Measurements from ENCODE around the gene FARSB.

FARSB gene

GRCh38 chr2:222604749-222605515 is 51.0 kb downstream of the FARSB start:
- ChIA-PET CTCF (interaction anchor here (0.6 to 0.7 kb wide), 2 partner anchors 32 to 162 kb away, joined by 5 read pairs; no protein-coding TSS in a partner anchor), POLR2A (no interaction called here)
- no peak for DNase-seq (ENCODE audit: extremely low spot score)
- TF ChIP-seq ARNT (IDR thresholded peaks at IDR 0.05) (no peak), FOXM1 (IDR thresholded peaks at IDR 0.05; ENCODE audit: borderline replicate concordance) (no peak), ZNF384 (IDR thresholded peaks at IDR 0.05) (no peak), NFRKB (IDR thresholded peaks at IDR 0.05) (no peak), L3MBTL2 (conservative IDR thresholded peaks at IDR 0.05) (no peak), FOXK2 (IDR thresholded peaks at IDR 0.05) (no peak), LEF1 (IDR thresholded peaks at IDR 0.05; ENCODE audit: borderline replicate concordance) (no peak), HDGF (IDR thresholded peaks at IDR 0.05; ENCODE audit: borderline replicate concordance) (no peak), FOXA1 (IDR thresholded peaks at IDR 0.05) (no peak), SP1 (IDR thresholded peaks at IDR 0.05) (no peak), PKNOX1 (IDR thresholded peaks at IDR 0.05) (no peak), BHLHE40 (IDR thresholded peaks at IDR 0.05; ENCODE audit: borderline replicate concordance) (no peak), CTBP1 (IDR thresholded peaks at IDR 0.05; ENCODE audit: borderline replicate concordance) (no peak), TARDBP (IDR thresholded peaks at IDR 0.05) (no peak), SUZ12 (IDR thresholded peaks at IDR 0.05) (no peak), ELF4 (IDR thresholded peaks at IDR 0.05) (no peak)

GRCh38 chr2:222603501-222603900 is 52.4 kb downstream of the FARSB start:
- ChIA-PET POLR2A (no interaction called here), CTCF (no interaction called here)
- no peak for TF ChIP-seq NFRKB (IDR thresholded peaks at IDR 0.05)
- no peak for TF ChIP-seq BHLHE40 (IDR thresholded peaks at IDR 0.05; ENCODE audit: borderline replicate concordance)
- TF ChIP-seq FOXA1 (IDR thresholded peaks at IDR 0.05): no peak
- no peak for TF ChIP-seq HDGF (IDR thresholded peaks at IDR 0.05; ENCODE audit: borderline replicate concordance)
- TF ChIP-seq ZNF384 (IDR thresholded peaks at IDR 0.05): no peak
- no peak for DNase-seq (ENCODE audit: extremely low spot score)

GRCh38 chr2:222598611-222599010 is 57.3 kb downstream of the FARSB start:
- no peak for DNase-seq (ENCODE audit: extremely low spot score)
- TF ChIP-seq CTBP1 (IDR thresholded peaks at IDR 0.05; ENCODE audit: borderline replicate concordance): no peak
- no peak for TF ChIP-seq SP1 (IDR thresholded peaks at IDR 0.05)
- TF ChIP-seq HDGF (IDR thresholded peaks at IDR 0.05; ENCODE audit: borderline replicate concordance): no peak
- TF ChIP-seq FOXK2 (IDR thresholded peaks at IDR 0.05): no peak
- TF ChIP-seq BHLHE40 (IDR thresholded peaks at IDR 0.05; ENCODE audit: borderline replicate concordance): no peak
- no peak for TF ChIP-seq NFRKB (IDR thresholded peaks at IDR 0.05)
- no peak for TF ChIP-seq FOXM1 (IDR thresholded peaks at IDR 0.05; ENCODE audit: borderline replicate concordance)
- no peak for TF ChIP-seq TARDBP (IDR thresholded peaks at IDR 0.05)
- no peak for TF ChIP-seq ARNT (IDR thresholded peaks at IDR 0.05)
- no peak for TF ChIP-seq ELF4 (IDR thresholded peaks at IDR 0.05)
- TF ChIP-seq L3MBTL2 (conservative IDR thresholded peaks at IDR 0.05): no peak
- no peak for TF ChIP-seq FOXA1 (IDR thresholded peaks at IDR 0.05)
- TF ChIP-seq SUZ12 (IDR thresholded peaks at IDR 0.05): no peak
- TF ChIP-seq LEF1 (IDR thresholded peaks at IDR 0.05; ENCODE audit: borderline replicate concordance): no peak
- ChIA-PET POLR2A (no interaction called here), CTCF (no interaction called here)

- DNase-seq (ENCODE audit: extremely low spot score): no peak
- ChIA-PET CTCF (no interaction called here), POLR2A (no interaction called here)
- TF ChIP-seq LEF1 (IDR thresholded peaks at IDR 0.05; ENCODE audit: borderline replicate concordance): no peak
These were observed 60.3 kb downstream of the FARSB start for GRCh38 chr2:222595581-222595980.

GRCh38 chr2:222594679-222595078 is 61.2 kb downstream of the FARSB start:
- ChIA-PET POLR2A (no interaction called here), CTCF (no interaction called here)
- TF ChIP-seq FOXM1 (IDR thresholded peaks at IDR 0.05; ENCODE audit: borderline replicate concordance): no peak
- TF ChIP-seq ARNT (IDR thresholded peaks at IDR 0.05): no peak
- TF ChIP-seq FOXK2 (IDR thresholded peaks at IDR 0.05): no peak
- TF ChIP-seq LEF1 (IDR thresholded peaks at IDR 0.05; ENCODE audit: borderline replicate concordance): no peak
- TF ChIP-seq ELF4 (IDR thresholded peaks at IDR 0.05): no peak
- no peak for TF ChIP-seq FOXA1 (IDR thresholded peaks at IDR 0.05)
- TF ChIP-seq L3MBTL2 (conservative IDR thresholded peaks at IDR 0.05): no peak
- no peak for TF ChIP-seq SP1 (IDR thresholded peaks at IDR 0.05)
- TF ChIP-seq HDGF (IDR thresholded peaks at IDR 0.05; ENCODE audit: borderline replicate concordance): no peak
- no peak for TF ChIP-seq CTBP1 (IDR thresholded peaks at IDR 0.05; ENCODE audit: borderline replicate concordance)
- no peak for TF ChIP-seq TARDBP (IDR thresholded peaks at IDR 0.05)
- no peak for TF ChIP-seq NFRKB (IDR thresholded peaks at IDR 0.05)
- TF ChIP-seq BHLHE40 (IDR thresholded peaks at IDR 0.05; ENCODE audit: borderline replicate concordance): no peak
- no peak for DNase-seq (ENCODE audit: extremely low spot score)

- POLR2A ChIA-PET: no interaction called here
- CTCF ChIA-PET: no interaction called here
- DNase-seq (ENCODE audit: extremely low spot score): no peak
- TF ChIP-seq L3MBTL2 (conservative IDR thresholded peaks at IDR 0.05) (no peak), PKNOX1 (IDR thresholded peaks at IDR 0.05) (no peak), FOXA1 (IDR thresholded peaks at IDR 0.05) (no peak), ARNT (IDR thresholded peaks at IDR 0.05) (no peak), LEF1 (IDR thresholded peaks at IDR 0.05; ENCODE audit: borderline replicate concordance) (no peak), FOXK2 (IDR thresholded peaks at IDR 0.05) (no peak), SUZ12 (IDR thresholded peaks at IDR 0.05) (no peak), ZNF384 (IDR thresholded peaks at IDR 0.05) (no peak), CTBP1 (IDR thresholded peaks at IDR 0.05; ENCODE audit: borderline replicate concordance) (no peak), TARDBP (IDR thresholded peaks at IDR 0.05) (no peak), BHLHE40 (IDR thresholded peaks at IDR 0.05; ENCODE audit: borderline replicate concordance) (no peak), FOXM1 (IDR thresholded peaks at IDR 0.05; ENCODE audit: borderline replicate concordance) (no peak), ELF4 (IDR thresholded peaks at IDR 0.05) (no peak), SP1 (IDR thresholded peaks at IDR 0.05) (no peak), HDGF (IDR thresholded peaks at IDR 0.05; ENCODE audit: borderline replicate concordance) (no peak), NFRKB (IDR thresholded peaks at IDR 0.05) (no peak)
These were observed 63.7 kb downstream of the FARSB start for GRCh38 chr2:222592176-222592575.
